ENCODE measurements around the gene GRAMD1A.
"Not testable (repeated sequence)": the region's sequence is repeated elsewhere in the genome, so short reads cannot be mapped to it uniquely, and the experiment has no call there.

Gene GRAMD1A

DNA sequence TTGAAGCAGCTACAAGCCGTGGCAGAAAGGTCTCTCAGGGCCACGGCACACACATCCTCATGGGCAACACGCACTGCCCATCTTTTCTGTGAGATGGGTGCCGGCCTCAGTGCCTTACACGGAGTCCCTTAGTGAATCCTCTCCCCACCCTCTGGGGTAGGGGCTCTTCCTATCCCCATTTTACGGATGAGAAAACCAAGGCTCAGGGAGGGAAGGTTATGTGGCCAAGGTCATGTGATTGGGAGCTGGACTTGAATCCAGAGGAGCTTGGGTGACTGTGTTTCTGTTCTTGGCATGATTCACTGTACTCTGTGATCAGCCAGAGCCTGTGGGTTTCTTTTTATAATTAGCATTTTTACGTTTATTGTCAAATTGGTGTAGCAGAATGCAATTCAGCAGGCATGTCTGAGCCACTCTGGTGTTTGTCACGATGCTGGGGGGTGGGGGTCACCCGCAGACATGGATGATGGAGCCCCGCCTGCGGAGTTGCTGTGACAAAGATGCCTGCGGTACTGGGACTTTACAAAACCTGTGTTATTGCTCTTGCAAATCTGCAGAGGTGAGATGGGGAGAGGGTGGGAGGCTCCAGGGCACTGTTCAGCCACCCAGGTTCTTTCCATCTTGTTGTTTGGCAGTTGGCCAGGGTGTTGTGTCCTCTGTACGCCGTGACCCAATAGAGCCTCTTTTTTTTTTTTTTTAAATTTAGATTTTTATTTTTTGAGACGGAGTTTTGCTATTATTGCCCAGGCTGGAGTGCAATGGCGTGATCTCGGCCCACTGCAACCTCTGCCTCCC, 34.7 kb downstream of the GRAMD1A start:
- no peak for DNase-seq (ENCODE audit: low read depth in 2 of 2)

DNA sequence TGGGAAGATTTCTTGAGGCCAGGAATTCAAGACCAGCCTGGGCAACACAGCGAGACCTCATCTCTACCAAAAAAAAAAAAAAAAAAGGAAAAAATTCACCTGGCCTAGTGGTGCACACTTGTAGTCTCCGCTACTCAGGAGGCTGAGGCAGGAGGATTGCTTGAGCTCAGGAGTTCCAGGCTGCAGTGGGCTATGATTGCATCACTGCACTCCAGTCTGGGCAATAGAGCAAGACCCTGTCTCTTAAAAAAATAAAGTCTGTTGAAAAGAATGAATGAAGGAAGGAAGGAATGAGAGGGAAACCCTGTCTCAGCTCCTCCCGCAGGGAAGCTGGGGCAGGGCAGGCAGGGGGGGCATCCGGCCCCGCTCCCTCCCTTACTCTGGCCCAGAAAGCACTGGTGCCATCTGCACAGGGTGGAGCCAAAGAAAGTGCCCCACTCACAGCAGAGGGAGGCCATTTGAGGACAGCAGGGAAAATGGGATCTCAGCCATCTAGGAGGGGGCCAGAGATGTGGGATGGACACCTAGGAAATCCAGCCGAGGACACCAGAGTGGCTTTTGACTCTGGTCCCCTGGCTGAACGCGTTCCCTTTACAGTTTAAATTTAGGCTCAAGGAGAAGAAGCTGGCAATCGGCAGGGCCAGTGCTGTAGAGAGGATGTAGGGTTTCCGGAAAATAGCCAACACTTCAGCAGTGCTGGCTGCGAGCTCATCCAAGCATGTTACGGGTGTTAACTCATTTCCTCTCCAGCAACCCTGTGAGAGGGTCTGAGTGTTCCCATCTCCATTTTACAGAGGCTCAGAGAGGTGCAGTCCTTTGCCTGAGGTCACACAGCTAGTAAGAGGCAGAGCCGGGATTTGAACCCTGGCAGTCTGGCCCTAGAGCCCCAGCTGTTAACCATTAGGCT, 37.8 kb downstream of the GRAMD1A start:
- DNase-seq (ENCODE audit: low read depth in 2 of 2): no peak

DNA sequence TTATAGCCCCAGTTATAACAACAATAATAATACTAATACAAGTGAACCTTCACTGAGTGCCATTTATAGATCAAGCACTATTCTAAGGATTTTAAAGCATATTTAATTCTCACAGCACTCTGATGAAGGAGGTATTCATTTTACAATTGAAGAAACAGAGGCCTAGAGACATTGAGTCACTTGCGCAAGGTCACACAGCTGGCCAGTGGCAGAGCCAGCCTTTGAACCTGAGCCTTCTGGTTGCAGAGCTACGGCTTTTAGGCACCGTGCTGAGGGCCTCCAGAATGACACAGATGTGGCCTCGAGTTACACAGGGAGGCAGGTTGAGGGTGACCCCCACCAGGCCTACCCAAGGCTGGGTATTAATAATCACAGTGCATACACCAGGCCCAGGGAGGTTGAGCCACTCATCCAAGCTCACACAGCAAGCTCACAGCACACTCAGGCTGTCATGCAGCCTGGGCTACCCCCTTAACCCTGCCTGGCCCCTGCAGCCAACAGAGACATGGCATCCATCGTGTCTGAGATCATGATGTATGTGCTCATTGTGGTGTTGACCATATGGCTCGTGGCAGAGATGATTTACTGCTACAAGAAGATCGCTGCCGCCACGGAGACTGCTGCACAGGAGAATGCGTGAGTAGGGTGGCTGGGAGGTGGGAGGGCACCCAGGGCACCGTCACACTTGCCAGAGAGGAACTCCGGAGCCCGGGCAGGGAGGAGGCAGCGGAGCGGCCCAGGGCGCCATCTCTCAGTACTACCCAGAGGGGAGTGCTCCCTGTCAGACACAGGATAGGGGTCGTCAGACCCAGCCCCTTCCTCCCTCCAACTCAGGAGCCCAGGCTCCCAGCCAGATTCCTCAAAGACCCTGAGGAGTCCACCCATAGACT, 38.7 kb downstream of the GRAMD1A start:
- no peak for DNase-seq (ENCODE audit: low read depth in 2 of 2)

DNA sequence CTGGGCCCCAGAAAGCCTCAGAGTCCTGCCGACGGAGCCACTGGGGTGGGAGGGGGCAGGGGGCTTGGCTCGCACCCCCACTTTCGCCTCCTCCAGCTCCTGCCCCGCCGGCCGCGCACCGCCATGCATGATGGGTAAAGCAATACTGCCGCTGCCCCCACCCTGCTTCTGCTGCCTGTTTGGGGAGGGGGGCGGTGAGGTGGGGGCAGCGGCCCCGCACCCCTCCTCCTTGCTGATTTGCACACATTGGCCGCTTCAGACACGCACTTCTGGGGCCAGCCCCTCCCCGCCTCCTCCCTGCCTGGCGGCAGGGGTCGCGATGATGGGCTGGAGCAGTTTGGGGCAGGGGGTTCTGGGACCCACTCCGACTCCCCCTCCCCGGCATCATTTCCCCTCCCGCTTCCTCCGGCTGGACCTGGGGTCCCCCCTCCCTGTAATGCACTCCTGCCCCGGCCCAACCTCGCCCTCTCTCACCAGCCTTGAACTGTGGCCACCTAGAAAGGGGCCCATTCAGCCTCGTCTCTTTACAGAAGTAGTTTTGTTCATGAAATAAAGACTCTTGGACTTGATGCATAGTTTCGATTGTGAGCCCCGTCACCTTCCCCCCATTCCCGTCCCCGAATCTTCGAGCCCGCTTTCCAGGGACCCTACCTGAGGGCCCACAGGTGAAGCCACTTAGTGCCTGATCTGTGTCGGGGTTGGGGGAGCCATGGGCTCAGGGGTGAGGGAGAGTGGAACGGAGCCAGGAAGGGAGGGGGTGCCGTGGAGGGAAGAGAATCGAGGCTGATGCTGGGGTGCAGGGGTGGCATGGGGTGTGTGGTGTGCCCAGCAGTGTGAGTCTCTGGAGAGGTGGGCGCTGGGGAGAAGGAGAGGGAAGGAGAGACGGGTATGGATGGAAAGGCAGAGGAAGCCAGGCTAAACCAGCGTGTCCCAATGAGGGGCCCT, 40.0 kb downstream of the GRAMD1A start:
- no peak for DNase-seq (ENCODE audit: low read depth in 2 of 2)

DNA sequence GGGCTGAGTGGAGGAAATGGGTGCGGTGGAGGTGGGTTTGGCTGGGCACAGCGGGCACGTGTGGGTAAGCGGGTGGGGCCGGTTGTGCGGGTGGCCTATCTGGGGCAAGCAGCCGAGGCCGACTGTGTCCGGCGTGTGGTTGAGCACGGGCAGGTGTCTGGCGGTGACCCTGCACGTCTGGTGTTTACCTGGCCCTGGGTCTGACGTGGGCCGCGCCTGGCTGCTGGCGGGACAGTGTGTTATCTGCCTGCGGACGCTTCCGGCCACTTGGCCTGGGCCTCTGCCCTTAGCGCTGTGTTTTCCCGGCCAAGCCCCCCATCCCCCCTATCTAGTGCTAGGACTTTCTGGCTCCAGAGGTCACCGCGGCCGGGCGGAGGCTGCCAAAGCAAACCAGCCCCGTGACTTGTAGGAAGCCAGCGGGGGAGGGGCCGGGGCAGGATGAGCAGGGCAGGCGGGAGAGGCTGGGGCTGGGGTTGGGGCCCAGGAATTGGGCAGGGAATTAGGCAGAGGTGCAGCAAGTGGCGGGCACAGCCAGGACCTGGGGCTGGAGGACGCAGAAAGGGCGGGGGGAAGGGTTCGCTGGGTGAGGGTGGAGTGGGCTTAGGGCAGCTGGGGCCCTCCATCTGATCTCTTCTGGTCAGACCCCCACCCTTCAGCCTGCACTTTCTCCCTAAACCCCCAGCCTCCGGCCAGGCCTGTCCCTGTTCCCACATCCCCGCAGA, 40.9 kb downstream of the GRAMD1A start:
- no peak for DNase-seq (ENCODE audit: low read depth in 2 of 2)

DNA sequence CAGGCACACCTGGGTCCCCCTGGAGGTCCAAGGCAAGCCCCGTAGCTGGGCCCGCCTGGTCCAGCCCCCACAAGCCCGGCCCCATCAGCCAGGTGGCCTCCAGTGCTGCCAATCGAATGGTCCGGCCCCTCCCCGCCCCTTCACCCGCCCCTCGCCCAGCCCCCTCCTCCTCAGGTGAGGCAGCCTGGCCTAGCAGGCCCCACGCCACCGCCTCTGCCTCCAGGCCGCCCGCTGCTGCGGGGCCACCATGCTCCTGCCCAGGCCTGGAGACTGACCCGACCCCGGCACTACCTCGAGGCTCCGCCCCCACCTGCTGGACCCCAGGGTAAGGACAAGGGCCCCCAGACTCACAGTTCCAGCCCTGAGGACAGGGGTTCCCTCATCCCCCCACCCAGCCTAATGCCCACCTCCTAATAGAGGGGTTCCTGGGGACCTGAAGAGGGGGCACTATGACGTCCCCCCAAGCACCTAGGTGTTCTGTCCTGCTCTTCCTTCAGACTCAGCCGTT, 41.5 kb downstream of the GRAMD1A start, which contains the start of gene HPN:
TSS of gene HPN (plus strand) at position 174 of the 508 bp plus-strand sequence. CDS start 786 bp downstream, outside the sequence.
- DNase-seq (ENCODE audit: low read depth in 2 of 2): no peak

DNA sequence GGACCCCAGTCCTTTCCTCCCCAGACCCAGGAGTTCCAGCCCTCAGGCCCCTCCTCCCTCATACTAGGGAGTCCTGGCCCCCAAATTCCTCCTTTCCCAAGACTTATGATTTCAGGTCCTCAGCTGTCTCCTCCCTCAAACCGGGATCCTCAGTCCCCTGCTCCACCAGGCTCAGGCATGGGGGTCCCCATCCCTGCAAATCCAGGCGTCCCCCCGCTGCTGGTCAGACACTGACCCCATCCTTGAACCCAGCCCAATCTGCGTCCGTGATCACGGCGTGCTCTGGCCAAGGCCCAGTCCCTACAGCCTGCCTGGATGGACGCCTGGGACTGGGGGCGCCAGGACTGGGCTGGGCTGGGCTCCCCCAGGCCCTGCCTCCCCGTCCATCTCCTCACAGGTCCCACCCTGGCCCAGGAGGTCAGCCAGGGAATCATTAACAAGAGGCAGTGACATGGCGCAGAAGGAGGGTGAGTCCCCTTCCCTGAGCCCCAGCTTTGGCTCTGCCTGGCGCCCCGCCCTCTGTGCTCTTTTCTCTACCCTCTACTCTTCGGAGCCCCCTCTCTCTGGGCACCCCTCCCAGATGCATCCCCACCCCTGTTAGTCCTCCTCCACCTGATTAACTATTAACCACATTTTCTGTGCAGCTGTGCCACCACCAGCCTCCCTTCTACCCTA, 42.1 kb downstream of the GRAMD1A start:
- no peak for DNase-seq (ENCODE audit: low read depth in 2 of 2)

DNA sequence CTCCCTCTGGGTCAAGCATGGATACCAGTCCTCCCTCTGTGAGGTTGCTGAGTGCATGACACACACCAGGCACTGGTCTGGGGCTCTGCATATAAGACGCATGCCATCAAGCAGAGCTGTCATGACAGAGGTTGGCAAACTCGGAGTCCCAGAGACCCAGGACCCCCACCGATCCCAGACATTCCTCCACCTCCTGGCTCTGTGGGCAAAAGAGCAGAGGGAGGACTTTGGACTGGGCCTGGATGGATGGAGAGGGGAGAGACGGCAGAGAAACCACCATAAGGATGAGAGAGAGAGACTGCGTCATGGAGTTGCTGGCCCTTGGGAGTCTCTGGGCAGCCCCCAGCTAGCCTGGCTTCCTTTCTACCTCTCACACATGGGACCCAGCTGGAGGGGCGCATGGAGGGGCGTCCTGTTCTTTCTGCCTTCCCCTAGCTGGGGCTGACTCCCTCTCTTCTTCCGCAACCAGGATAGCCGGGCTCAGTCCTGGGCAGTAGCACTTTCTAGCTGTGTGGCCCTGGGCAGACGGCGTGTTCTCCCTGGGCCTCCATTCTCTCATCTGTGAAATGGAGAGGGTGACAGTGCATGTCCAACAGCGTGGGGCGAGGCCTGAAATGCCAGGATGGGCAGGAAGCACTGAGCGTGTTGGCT, 43.0 kb downstream of the GRAMD1A start:
- no peak for DNase-seq (ENCODE audit: low read depth in 2 of 2)

DNA sequence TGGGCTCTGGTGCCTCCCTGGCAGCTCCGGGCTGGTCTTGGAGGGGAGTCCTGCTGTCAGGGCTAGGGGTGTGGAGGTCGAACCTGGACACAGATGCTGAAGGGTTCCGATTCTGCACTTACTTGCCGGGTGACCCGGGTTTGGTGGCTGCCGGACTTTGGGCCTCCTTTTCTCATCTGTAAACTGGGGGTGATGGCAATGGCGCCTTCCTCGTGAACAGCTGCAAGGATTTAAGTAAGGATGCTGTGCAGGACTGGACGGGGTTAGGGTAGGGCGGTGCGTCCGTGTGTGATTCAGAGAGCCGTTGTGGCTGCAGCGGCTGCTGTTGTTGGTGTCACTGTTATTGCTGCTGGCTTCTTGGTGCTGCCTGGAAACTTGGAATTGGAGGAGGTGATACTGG, 43.8 kb downstream of the GRAMD1A start:
- DNase-seq (ENCODE audit: low read depth in 2 of 2): no peak

DNA sequence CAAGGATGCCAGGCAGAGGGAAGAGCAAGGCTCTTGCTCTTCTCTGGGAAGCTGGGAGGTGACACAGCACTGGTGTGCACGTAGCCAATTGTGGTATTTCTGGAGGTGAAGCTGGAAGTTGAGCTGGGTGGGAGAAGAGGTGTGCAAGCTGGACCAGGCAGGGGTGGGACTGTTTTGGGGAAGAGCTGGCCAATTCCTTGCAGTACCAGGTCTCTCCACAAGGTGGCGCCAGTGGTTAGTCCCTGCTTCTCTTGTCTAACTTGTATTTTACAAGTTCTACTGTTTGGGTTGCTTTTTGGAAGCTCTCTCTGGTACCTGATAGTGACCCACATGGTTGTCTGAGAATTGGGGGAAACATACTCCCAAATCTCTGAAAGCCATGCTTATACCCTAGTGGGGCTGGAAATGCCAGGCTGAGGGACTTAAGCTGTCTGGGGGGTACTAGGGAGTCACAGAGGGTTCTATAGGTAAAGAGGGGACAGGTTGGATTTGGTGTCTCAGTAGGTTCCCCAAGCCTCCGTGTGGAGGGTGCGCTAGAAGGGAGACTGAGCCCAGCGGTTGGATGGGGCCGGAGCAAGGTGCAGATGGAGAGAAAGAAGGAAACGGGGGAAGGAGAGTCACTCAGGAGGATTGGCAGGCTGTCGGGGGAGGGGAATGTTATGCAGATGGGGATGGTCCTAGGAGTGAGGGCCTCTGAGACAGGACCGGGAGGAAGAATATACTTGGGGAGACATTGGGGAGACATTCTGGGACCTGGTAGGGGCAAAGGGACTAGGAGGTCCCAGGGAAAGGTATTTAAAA, 44.4 kb downstream of the GRAMD1A start:
- DNase-seq (ENCODE audit: low read depth in 2 of 2): no peak

DNA sequence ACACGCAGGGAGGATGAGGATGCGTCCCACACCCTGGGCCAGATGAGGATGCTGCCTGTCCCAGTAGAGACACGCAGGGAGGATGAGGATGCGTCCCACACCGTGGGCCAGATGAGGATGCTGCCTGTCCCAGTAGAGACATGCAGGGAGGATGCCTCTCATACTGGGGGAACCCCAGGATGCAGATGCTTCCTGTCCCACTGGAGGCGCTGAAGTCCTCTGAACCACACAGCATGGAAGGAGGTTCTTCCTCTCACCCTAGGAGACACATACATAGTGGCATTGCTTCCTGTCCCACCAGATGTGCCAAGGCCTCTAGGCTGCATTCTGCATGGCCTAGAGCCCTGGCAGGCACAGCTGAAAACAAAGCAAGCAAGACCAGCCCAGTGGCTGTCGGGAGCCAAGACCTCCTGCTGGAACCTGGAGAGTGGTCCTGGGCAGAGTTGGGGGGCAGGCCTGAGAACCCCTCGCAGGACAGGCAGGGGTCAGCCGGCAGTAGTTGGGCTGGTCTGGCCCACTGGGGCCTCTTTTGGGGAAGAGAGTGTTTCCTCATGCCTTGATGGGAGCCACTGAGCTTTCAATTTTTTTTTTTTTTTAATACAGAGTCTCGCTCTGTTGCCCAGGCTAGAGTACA, 45.7 kb downstream of the GRAMD1A start:
- no peak for DNase-seq (ENCODE audit: low read depth in 2 of 2)

DNA sequence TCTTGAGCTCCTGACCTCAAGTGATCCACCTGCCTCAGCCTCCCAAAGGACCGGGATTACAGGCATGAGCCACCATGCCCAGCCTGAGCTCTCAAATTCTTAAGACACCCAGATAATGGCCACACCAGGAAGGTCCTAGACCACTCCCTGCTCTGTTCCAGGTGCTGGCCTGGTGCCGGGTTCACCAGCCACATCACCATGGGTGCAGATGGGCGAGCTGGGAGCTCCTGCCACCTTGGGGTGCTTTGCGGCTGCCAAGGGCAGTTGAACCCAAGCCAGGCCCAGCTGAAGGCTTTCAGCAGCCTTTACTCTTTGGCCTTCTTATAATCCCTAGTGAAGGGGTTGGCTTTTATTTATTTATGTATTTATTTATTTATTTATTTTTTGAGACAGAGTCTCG, 46.3 kb downstream of the GRAMD1A start:
- DNase-seq (ENCODE audit: low read depth in 2 of 2): no peak

DNA sequence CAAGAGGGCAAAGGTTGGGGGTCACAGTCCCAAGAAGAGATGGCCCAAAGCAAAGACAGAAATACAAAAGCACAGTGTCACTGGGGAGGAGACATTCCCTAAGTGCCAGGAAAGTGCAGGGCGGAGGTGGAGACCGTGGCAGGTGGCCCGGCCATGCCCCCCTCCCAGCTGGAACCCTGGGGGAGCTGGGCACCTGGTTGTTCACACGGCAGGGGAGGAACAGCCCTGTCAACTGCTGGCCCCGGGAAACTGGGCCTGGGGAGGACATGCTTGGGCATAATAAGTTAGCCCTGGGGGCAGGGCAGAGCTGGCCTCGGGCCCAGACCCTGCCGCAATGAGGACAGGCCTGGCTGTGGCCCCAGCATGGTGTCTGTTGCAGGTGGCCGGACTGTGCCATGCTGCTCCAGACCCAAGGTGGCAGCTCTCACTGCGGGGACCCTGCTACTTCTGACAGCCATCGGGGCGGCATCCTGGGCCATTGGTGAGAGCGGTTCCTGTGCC, 48.8 kb downstream of the GRAMD1A start:
- no peak for DNase-seq (ENCODE audit: low read depth in 2 of 2)

DNA sequence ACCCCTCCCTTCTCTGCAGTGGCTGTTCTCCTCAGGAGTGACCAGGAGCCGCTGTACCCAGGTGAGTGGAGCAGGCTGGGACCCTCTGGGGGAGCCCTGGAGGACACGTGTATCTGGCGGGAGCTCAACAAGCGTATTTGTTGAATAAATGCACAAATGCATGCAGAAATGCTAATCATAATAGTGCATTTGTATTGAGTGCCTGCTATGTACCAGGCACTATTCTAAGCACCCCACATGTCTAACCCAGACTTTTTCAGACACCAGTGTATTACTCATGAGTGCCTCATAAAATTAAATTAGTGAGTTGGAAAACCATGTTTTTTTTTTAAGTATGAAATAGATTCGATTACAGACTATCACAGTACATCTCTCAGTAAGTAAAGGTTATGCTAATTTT, 49.3 kb downstream of the GRAMD1A start:
- DNase-seq (ENCODE audit: low read depth in 2 of 2): no peak

DNA sequence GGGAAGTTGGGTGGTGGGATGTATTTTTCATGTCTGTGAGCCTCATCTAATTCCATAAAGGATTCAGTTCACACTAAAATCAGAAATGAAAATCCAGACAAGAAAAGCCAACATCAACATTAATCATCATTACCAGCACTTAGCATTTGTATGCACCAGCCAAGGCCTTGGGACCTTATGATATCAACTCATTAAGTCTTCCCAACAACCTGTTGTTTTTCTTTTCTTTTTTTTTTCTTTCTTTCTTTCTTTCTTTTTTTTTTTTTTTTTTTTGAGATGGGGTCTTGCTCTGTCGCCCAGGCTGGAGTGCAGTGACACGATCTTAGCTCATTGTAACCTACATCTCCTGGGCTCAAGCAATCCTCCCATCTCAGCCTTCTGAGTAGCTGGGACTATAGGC, 50.5 kb downstream of the GRAMD1A start:
- DNase-seq (ENCODE audit: low read depth in 2 of 2): not testable (repeated sequence)

DNA sequence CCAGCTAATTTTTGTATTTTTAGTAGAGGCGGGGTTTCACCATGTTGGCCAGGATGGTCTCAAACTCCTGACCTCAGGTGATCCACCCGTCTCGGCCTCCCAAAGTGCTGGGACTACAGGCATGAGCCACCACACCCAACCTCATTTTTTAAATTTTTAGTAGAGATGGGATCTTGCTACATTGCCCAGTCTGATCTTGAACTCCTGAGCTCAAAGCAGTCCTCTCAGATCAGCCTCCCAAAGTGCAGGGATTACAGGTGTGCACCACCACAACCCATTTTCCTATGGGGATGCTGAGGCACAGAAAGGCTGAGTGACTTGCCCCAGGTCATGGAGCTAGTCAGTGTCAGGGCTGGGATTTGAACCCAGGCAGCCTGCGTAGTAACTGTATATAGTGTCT, 51.1 kb downstream of the GRAMD1A start:
- not testable (repeated sequence) for DNase-seq (ENCODE audit: low read depth in 2 of 2)

DNA sequence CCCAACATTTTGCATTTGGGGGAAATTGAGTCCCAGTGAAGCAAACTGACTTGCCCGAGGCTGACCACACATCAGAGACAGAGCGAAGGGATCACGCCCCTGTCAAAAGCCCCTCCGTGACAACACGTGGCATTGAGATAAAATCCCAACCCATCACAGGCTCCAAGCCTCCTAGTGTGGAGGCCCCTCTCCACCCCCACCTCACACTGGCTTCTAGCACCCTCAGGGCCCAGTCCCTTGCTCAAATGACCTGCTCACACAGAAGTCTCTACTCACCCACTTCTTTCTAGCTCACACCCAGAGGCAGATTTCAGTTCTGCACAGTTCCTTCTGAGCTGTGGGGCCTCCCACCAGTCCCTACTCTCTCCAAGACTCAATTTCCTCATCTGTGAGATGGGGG, 51.7 kb downstream of the GRAMD1A start:
- no peak for DNase-seq (ENCODE audit: low read depth in 2 of 2)

Data from fibroblast of skin of left biceps (primary cell).